GM12874 (cell line): ENCODE data around the gene STOX1.

ENCODE experiments used
- CTCF ChIP-seq: IDR thresholded peaks from 2 replicates; pipeline ENCODE4 v1.5.1; 2011; ENCODE audit warnings: low read depth, mild to moderate bottlenecking, control low read depth, low read length, moderate library complexity; ENCODE audit not compliant: insufficient read depth

The STOX1 gene

GRCh38 chr10:68816796-68817412, 10.4 kb upstream of the STOX1 start:
- no peak for TF ChIP-seq CTCF

DNA sequence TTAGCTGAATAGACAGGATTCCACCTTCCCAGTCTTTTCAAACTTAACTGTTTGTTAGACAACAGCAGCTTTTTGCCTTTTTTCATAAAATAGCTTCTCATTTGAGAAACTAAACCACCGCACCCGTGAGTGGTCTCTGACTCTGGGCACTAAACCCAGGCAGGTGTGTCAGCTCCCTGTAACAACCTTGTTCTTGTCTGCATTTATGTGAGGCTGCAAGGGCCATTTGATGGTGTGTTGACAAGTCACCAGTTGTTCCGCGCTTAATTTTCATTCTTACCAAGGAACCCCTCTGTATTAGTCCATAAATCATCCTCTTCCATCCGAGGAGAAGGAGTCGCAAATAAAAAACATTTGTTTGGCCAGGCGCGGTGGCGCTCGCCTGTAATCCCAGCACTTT, 1.5 kb downstream of the STOX1 start:
- TF ChIP-seq CTCF: no peak

DNA sequence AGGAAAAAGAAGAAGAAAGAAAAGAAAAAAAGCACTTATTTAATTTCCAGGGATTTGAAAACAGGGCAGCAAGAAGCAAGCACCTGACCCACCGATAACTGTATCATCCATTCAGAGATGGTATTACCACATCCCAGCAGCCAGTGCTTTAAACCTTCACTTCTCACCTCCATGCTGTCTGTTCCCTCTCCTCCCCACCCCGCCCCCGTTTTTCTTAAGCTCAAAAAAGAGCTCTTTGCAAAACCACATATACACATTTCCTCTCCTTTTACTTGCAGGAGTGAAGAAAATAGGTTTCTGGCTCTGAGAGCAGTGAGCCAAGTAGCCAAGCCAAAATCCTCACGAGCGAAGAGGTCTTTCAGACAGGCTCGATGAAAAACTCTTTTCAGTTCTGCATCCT, 2.2 kb downstream of the STOX1 start:
- no peak for TF ChIP-seq CTCF

DNA sequence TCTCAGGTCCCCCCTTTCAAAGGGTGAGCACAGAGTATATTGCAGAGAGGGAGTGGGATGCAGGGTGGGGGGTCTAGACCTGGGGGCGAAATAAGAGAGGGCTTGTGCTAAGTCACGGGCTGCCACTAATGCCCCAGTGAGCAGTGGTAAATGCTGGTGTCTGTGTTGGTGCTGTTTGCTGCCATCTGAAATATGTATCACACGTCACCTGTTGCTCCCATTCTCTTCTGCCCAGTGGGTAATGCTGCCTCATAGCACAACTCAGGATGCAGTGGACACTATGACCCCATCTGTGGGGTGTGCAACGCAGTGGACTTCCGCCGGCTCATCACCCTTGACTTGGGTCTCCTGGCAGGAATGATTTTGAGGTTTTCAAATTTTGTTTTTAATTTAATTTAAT, 2.6 kb downstream of the STOX1 start:
- no peak for TF ChIP-seq CTCF

- no peak for TF ChIP-seq CTCF
Measured at GRCh38 chr10:68831961-68832455, 4.7 kb downstream of the STOX1 start.

DNA sequence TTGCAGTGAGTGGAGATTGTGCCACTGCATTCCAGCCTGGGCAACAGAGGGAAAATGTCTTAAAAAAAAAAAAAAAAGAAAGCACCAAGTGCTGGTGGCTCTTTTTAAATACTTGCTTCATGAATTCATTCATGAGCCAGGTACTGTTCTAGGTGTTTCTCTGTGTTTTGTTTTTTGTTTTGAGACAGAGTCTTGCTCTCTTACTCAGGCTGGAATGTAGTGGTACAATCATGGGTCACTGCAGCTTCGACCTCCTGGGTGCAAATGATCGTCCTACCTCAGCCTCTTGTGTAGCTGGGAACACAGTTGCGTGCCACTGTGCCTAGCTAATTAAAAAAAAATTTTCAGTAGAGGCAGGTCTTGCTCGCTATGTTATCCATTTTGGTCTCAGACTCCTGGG, 5.3 kb downstream of the STOX1 start:
- TF ChIP-seq CTCF: no peak

GRCh38 chr10:68837626-68838322, 10.4 kb downstream of the STOX1 start:
- no peak for TF ChIP-seq CTCF
